ENCODE data around the gene CCDC106. TPM values are rescaled to one million over a fixed set of nuclear protein-coding genes. Genes with fewer than 3 reads are reported as not detected.

Gene CCDC106
- total RNA-seq, 1 donor from 2014 or later, result 8.9 TPM

DNA sequence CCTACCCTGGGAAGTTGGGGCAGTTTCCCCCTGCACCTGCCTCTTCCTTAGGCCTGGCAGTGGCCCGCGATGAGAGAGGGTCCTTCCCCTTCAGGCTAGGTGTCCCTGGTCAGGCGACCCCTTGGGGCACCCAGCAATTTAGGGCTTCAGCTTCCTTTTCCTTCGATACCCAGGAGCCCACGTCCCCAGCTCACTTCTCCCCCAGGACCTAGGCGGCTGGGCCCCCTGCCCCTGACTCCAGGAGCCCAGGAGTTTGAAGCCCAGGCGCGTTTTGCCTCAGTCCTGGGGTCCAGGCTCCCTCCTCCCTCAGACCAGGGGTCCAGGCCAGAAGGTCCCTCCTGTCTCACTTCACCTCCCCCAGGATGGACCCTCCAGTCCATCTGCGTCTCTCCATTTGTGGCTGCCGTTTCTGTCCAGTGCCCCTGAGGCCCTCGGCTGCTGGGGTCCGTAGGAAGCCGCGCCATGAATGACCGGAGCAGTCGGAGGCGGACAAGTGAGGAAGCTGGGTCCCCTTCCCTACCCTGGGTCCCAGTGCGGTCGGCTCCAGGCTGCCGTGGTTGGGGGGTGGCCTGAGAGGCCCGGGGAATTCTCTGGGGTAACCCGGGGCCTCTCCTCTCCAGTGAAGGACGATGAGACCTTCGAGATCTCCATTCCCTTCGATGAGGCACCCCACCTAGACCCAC lies 714 bp downstream of the CCDC106 start:
- intact Hi-C loops (cut with micrococcal nuclease), result no loop called here

DNA sequence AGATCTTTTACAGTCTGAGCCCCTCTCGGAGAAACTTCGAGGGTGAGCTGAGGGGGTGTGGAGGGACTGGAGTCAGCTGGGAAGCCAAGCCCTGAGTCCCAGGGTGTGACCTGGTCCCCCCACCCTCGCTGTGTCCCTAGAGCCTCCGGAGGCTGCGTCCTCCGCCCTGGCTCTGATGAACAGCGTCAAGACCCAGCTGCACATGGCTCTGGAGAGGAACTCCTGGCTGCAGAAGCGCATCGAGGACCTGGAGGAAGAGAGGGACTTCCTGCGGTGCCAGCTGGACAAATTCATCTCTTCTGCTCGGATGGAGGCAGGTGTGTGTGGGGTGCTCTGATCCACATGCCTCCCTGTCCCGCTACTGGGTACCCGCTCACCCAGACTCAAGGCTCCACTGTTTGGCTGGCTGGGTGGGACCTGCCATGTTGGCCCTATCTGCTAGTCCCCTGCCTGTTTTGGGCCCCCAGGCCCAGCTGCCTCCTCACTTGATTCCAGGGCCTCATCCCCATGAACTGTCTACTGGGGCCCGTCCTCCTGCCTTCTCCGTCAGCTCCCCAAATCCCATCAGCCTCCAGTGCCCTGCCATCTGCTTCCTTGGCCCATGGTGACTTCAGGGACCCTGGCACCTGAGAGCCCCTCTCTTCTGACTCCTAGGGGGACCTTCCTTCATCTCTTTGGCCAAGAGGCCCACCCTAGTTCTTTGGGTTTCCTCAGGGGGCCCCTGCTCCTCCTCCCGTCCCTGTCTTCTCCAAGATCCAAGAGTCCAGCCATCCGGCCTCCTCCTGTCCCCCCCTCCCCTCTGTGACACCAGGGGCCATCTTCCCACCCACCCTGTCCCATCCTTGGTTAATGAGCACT lies 1.5 kb downstream of the CCDC106 start:
- intact Hi-C loops (cut with micrococcal nuclease), result loop anchor here (10.0 kb wide), 1 partner anchor 885 kb away; the partner anchor contains the start of gene ZFP28

DNA sequence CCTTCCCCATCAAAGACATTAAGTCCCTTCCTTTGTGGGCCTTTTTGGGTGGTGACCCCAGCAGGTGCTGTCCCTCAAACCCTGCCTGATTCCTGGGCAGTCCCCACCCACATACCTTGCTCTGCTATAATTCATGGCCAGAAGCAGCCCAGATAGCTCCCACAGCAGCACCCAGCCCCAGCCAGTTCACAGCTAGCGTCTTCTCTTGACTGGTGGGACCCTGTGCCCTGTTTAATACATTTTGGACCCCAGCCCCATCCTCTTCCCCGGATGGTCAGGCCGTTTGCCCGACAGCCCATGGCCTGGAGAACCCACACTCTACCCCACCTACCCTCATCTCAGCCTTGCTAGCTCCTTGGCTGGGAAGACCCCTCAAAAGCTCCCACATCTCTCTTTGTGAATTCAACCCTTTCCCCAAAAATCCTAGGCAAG lies 2.1 kb downstream of the CCDC106 start:
- intact Hi-C loops (cut with micrococcal nuclease), result loop anchor here (10.0 kb wide), 1 partner anchor 885 kb away; the partner anchor contains the start of gene ZFP28

DNA sequence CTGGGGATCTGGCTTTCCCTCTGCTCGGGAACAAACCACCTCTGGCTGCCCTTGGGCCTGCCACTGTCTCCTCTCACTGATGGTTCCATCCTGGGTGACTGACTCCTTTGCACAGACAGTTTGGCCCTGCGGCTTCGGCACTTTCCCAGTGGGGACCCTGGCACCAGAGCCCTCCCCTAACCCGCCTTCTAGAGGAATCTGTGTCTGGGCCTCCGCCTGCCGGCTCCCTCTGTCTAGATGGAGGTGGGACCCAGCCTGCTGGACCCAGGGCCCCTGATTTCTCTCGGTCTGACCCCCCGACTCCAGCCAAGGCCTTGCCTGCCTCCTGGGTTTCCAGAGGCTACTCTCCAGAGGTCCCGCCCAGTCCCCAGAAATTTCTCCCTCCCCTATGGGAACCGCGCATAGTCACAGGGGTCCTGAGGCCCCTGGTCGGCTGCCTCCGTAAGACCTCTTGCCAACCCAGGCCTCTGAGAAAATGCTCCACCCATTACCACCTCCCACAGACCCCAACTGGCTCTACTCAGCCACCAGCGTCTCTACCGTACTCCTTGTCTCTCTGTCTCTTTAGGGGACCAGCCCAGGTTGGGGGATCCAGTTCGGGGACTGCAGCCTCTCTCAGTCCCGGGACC lies 2.7 kb downstream of the CCDC106 start:
- intact Hi-C loops (cut with micrococcal nuclease), result loop anchor here (10.0 kb wide), 1 partner anchor 884 kb away; the partner anchor contains the start of gene ZFP28

DNA sequence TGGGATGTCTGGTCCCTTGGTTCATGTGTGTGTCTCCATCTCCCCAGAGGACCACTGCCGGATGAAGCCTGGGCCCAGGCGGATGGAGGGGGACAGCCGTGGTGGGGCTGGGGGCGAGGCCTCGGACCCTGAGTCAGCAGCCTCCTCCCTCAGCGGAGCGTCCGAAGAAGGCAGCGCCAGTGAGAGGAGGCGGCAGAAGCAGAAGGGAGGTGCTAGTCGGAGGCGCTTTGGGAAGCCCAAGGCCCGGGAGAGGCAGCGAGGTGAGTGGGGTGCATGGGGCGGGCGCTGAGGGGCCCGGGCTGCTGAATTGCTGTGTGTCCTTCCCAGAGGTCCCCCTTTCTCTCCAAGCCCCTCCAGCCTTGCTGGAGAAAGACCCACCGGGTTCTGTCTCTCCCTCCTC lies 3.2 kb downstream of the CCDC106 start:
- intact Hi-C loops (cut with micrococcal nuclease), result loop anchor here (10.0 kb wide), 1 partner anchor 884 kb away; the partner anchor contains the start of gene ZFP28

DNA sequence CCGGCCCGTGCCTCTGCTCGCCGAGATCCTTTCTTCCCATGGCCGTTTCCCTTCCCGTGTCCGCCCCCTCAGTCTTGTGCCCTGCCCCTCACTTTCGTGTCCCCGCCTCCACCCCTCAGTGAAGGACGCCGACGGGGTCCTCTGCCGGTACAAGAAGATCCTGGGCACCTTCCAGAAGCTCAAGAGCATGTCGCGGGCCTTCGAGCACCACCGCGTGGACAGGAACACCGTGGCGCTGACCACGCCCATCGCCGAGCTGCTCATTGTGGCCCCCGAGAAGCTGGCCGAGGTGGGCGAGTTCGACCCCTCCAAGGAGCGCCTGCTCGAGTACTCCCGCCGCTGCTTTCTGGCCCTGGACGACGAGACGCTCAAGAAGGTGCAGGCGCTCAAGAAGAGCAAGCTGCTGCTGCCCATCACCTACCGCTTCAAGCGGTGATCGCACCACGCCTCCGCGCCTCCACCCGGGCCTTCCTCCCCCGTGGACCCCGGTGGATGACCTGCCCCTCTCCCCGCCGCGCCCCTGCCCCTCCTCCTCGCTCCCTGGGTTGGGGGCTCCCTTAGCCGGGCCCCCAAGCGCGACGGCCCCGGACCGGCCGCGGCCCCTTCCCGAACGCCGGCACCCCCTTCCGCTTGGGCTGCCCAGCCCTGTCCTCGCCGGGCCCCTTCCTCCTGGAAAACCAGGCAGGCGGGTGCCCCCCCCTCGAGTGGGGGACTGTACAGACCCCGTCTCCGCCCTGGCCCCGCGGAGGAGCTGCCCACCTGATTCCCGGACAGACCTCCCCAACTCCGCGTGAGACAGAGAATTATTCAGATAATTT lies 4.5 kb downstream of the CCDC106 start:
- intact Hi-C loops (cut with micrococcal nuclease), result loop anchor here (1.0 to 10.0 kb wide), 3 partner anchors 9 to 882 kb away; partner anchors contain the start of genes ZFP28 and ZNF581

DNA sequence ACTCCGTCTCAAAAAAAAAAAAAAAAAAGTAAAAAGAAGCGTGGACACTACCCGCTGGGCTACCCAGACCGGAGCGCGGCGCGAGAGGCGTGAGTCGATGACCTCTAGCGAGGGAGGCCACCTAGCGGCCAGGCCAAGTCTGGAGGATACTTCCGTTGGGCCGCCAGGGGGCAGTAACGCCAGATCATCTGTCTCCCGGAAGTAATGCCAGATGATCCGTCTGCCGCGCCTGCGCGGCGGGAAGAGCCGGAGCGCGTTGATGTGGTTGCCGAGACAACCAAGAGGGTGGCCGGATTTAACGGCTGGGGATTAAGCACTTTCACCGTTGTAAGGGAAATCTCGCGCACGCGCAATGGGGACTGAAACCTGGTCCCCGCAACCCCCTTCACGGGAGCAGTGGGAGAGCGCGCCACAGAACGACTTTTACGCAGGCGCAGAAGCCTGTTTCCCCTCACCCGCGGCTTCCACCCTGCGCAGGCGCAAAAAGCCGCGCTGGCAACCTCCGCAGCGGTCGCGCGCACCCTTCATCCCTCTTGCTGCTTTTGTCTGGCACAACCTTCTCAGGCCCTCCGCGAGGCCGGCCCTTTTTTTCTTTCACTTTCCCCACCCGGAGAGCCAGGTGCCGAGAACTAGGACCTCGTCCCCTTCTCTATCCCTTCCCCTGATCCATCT lies 5.8 kb downstream of the CCDC106 start:
- intact Hi-C loops (cut with micrococcal nuclease), result loop anchor here (1.0 to 10.0 kb wide), 16 partner anchors 10 to 1781 kb away; partner anchors contain the start of genes EPN1, FIZ1, KMT5C and RPL28

DNA sequence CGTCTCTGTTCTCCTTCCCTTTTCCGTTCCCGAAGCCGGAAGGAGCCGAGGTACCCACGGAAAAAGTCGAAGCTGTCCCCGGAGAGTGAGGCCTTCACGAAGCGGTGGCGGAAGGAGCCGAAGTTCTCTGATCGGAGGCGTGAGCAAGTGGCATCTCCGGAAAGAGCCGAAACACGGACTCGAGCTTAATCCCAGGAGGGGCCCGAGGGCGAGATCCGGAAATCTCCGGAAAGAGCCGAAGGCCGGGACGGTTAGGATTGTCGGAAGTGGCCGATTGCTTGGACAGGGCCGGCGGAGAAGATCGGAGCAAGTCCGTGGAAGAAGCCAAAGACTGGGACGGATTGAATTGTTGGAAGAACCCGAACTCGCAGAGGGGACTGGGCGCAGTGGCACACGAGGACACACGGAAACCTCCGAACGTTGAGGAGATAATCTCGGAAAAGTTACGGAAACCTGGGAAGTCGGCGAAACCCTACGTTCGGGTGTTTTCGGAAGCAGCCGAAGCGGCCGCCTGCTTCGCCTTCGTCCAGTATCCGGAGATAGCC lies 6.4 kb downstream of the CCDC106 start:
- intact Hi-C loops (cut with micrococcal nuclease), result loop anchor here (1.0 to 10.0 kb wide), 14 partner anchors 21 to 1780 kb away; partner anchors contain the start of genes EPN1, FIZ1, KMT5C and RPL28

DNA sequence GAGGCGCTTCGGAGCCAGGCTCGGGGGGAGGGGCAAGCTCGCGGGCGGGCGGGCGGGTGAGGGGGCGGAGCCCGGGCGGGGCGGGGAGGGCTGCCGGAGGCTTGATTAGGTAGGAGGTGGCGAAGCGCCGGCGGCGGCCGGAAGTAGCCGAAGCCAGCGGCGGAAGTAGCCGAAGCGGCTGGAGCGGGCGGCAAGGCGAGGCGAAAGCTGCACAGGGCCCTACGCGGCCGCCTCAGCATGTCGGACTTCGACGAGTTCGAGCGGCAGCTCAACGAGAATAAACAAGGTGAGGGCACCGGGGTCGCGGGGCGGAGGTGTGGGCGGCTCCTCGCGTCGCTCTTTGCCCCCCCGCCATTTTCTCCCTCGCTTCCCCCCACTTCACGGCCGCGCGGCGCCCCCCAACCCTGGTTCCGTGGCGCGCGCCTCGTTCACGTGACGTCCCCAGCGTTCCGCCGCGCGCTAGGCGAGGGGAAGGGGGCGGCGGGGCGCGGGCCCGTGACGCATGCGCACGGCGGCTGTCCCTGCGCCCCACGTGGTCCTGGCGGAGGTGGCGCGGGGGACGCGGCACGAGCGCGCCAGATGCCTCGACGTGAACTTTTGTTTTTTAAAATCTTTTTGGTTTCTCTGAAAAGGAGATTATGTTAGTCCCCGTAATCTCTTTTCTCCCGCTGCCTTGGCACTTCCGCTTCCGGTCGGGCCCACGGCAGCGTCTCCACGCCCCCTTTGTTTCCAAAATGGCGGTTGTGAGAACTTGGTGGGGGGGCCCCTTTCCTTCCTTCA lies 7.0 kb downstream of the CCDC106 start, which contains the start of gene U2AF2:
U2AF2 (plus strand) TSS at position 168 of the 780 bp plus-strand sequence; CDS start at position 238, 70 bp downstream.
- intact Hi-C loops (cut with micrococcal nuclease), result loop anchor here (1.0 to 10.0 kb wide), 16 partner anchors 20 to 1780 kb away; partner anchors contain the start of genes CNOT3, EPN1, FIZ1 and KMT5C

DNA sequence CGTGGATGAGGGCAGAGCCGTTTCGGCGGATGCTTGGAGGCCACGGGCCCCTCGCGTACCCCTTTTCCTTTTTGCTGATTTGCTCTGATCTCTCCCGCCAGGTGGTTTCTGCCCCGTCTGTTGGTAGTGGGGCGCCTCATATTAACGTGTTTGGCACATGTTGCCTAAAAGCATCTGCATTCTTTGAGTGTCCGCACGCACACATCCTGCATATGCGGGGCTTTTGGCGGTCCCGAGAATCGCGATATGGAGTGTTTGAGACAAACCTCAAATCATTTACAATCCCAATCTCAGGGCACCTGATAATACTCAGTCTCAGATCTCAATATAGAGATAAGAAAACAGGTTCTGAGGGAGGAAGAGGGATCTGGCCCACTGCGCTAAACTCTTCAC lies 7.6 kb downstream of the CCDC106 start:
- intact Hi-C loops (cut with micrococcal nuclease), result loop anchor here (1.0 to 10.0 kb wide), 6 partner anchors 179 to 1779 kb away; partner anchors contain the start of genes CNOT3, ZFP28, ZNF628 and ZNF749

DNA sequence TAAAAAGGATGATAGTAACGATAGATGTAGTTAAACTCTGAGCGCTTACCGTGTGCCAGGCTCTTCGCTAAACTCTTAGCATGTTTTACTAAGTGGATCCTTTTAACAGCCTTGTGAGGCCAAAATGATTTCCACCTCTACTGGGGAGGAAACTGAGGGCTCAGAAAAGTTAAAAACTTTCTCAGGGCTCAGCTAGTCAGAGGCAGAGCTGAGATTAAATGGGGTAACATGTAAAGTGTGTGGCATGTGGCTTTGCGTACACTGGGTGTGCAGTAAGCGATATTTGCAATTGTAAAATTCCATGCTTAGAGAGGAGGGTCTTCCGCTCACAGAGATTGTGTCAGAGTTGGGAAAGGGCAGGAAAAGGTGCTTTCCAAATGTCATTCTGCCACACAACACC lies 8.5 kb downstream of the CCDC106 start:
- intact Hi-C loops (cut with micrococcal nuclease), result loop anchor here (10.0 kb wide), 1 partner anchor 878 kb away; the partner anchor contains the start of gene ZFP28

DNA sequence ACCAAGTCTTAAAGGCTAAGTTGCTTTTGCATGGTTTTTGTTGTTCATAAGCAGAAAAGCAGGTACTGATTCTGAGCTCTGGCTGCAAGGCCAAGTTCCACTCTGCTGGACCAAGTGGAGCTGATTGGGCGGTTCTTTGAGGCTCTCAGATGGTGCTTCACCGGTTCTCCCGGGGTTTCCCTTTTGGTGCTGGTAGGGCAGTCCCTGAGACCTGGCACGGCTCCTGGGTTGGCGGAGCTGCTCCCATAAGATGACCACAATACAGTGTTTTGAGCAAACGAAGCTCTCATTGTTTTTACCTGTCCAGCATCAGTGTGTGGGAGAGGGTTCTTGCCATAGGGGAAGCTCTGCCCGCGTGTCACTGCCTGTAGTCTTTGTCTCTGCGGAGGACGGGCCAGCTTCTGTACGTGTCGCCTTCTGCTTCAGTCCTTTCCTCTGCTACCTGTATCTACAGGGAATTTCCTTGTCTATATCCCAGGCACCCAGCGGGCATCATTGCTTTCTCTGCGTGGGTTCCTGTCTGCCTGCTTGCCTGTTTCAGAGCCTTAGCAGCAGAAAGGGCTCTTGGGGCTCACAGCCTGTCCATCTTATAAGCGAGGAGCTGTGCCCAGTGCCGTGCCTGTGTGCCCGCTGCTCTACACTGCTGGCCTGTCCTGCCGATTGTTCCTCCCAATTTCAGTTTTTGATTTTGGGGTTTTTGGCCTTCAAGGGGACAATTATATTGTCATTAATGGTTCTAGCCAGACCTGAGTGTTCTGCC lies 9.2 kb downstream of the CCDC106 start:
- intact Hi-C loops (cut with micrococcal nuclease), result loop anchor here (10.0 kb wide), 1 partner anchor 878 kb away; the partner anchor contains the start of gene ZFP28

DNA sequence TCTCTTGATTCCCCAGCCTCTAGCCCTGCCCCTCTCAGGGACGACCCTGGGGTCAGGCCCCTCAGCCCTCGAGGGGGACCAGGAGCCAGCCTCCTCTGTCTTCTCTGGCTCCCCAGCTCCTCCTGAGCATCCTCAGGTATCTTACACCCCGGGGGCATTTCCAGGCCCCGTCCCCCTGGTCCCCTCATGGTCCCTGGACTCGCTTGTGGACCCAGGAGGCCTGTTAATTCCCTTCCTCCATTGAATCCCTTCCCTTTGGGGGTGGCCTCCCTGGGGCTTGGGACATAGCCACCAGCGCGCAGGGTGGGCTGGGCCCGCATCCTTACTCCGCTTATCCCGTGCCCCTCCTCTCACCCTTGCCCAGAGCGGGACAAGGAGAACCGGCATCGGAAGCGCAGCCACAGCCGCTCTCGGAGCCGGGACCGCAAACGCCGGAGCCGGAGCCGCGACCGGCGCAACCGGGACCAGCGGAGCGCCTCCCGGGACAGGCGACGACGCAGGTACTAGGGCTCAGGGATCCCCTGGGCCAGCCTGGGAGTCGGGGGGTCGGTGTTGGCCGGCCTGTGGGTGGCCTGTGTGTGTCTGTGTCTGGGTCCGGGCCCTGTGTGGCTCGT lies 10.9 kb downstream of the CCDC106 start:
- intact Hi-C loops (cut with micrococcal nuclease), result loop anchor here (10.0 kb wide), 1 partner anchor 876 kb away; the partner anchor contains the start of gene ZFP28

DNA sequence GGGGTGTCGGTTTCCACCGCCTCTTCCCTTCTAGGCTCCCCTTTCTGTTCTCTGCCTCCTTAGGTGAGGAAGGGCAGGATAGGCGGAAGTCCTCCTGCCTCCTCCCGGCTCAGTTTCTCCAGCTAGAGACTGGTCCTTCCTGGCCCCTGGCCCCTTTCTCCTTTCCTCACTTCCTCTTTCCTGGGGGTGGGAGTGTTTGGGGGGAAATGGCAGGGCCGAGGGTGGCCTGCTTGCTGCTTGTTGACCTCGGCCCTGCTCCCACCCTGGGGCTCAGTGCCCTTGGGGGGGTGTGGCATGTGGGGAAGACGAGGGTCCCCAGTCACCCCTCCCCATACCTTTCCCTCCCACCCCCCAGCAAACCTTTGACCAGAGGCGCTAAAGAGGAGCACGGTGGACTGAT lies 11.8 kb downstream of the CCDC106 start:
- intact Hi-C loops (cut with micrococcal nuclease), result loop anchor here (10.0 kb wide), 1 partner anchor 875 kb away; the partner anchor contains the start of gene ZFP28

DNA sequence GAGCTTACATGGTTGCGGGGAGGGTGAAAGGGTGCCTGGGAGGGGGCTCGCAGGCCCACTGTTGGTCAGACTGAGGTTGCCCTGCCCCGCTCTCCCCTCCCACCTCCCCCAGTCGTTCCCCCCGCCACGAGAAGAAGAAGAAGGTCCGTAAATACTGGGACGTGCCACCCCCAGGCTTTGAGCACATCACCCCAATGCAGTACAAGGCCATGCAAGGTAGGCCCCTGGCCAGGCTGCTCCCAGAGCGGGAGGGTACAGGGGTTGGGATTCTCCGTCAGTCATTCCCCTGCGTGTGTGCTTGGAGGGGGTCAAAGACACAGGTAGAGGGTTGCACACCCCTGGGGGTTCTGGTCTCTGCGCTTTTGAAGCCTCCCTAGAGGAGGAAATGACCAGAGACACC lies 12.4 kb downstream of the CCDC106 start:
- intact Hi-C loops (cut with micrococcal nuclease), result no loop called here

DNA sequence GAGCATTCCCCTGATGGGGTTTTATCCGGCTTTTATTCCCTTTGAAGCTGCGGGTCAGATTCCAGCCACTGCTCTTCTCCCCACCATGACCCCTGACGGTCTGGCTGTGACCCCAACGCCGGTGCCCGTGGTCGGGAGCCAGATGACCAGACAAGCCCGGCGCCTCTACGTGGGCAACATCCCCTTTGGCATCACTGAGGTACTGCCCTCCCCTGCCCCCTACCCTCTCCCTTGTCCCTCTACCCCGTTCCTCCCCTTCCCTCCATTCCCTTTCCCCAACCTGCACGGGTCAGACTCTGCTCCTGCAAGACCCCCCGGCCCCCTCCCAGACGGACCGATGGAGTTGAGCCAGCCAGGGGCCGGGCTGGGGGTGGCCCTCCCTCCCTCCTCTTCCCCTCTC lies 13.0 kb downstream of the CCDC106 start:
- intact Hi-C loops (cut with micrococcal nuclease), result no loop called here

DNA sequence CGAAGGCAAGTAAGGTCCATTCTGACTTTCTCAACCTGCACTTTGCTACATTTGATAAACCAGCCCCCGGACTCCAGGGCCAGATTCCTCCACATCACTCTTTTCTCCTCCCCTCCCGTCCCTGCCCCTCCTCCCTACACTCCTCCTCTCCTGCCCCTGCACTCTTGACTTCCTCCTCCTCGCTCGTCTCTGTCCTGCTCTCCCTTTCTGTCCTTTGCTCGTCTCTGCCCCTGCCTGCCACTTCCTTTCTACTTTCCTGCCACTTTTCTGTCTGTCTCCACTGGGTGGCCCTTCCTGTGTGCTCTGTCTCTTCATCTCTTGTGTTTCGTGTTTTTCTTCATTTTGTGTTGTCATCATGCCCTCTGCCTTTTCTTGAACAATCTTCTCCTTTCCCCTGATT lies 13.8 kb downstream of the CCDC106 start:
- intact Hi-C loops (cut with micrococcal nuclease), result no loop called here
